NCI-H2029 (cell line): ENCODE data around the gene WFIKKN2.
"Not testable (repeated sequence)": the region's sequence is repeated elsewhere in the genome, so short reads cannot be mapped to it uniquely, and the experiment has no call there.

ENCODE experiments used
- DNase-seq: peaks from one replicate; lab custom pipeline; 2025; lab: John Stamatoyannopoulos, UW

The WFIKKN2 gene

GRCh38 chr17:50875074-50875473 is 39.7 kb downstream of the WFIKKN2 start:
- DNase-seq, result no peak

- not testable (repeated sequence) for DNase-seq
These were observed 41.7 kb downstream of the WFIKKN2 start for GRCh38 chr17:50877042-50877441.

DNA sequence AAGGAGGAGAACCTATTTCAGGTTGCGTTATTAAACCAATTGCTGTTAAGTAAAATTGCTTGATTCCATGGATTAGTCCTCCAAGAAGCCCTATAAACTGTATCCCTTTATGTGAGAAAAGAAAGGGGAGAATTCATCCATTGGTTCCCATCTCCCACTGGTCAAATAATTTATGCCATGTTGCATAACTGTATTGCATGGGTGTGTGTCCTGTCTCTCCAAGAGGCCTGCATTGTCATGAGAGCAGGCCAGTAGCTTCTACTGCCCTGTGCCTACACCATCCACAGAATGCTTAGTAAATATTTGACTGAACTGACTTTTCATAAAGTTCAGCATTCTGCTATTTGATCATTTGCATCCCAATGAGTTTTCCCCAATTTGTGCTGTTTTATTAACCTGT is 42.5 kb downstream of the WFIKKN2 start:
- no peak for DNase-seq

- no peak for DNase-seq
These were observed 43.7 kb downstream of the WFIKKN2 start for GRCh38 chr17:50879086-50879485.

- DNase-seq, result no peak
These were observed 45.8 kb downstream of the WFIKKN2 start for GRCh38 chr17:50881182-50881581.

GRCh38 chr17:50882851-50883250 is 47.5 kb downstream of the WFIKKN2 start:
- no peak for DNase-seq

DNA sequence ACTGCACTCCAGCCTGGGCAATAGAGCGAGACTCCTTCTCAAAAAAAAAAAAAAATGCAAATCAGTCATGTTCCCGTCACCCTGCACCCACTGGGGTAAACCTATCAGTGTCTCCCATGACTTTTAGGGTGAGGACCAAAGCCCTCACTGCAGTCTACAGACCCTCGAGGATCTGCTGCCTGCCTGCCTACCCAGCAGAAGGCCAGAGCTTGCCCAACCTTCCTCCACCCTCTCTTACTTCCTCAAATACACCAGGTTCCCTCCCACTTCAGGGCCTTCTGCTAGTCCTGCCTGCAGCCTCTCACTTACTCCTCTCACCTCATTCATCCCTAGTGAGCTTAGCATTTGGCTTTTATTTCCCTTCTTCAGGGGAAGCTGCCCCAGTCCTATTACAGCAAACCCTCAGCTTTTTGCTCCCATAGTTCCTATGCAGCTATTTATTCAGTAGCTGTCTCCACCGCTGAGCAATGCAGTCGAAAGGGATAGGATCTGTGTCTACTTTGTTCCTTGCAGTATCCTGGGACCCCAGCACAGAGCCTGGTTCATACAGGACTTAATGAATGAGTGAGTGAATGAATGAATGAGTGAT is 48.6 kb downstream of the WFIKKN2 start:
- DNase-seq, result no peak

- DNase-seq, result no peak
These were observed 49.3 kb downstream of the WFIKKN2 start for GRCh38 chr17:50884439-50885311.

GRCh38 chr17:50887705-50888245 is 52.4 kb downstream of the WFIKKN2 start:
- DNase-seq, result no peak

DNA sequence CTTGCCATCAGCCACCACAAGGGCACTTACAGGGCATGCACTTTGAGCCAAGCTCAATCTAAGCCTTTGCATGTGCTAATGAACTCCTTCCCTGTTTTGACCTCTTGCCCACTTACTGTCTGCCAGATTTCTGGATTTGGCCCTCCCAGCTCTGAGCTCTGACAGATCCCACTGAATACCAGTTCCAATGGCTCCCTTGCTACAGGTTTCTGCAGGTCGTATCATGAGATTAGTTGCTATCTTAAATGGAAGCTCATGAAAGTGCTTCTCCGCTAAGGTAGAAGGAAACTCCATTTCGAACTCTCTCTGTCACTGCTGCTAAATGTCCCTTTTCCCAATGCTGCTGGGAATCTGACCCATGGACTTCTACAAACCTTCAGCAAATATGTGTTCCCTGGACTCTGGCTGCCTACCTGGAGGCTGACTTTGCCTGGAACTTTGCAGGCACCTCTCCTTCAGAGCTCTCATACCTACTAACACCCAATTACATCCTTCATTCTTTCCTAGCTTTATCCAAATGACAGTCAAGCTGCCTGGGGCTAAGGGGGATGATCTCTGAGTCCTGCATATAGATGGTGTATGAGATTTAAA is 54.2 kb downstream of the WFIKKN2 start:
- no peak for DNase-seq

GRCh38 chr17:50890675-50891516 is 55.5 kb downstream of the WFIKKN2 start:
- no peak for DNase-seq

DNA sequence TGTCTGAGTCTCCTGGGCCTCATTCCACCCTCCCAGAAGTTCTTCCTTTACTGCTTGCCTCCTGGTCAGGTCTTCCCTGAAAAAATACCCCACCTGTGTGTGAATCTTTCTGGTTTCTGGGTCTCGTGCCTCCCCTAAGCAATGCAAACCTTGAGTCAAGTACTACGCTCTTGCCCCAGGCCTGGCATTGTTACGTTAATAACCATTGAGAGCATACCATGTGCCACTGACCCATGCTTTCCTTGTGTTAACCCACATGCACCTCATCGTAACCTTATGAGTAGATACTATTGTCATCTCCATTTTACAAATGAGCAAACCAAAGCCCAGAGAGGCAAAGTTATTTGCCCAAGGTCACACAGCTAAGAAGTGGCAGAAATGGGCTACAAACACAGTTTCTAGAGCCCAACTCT is 56.2 kb downstream of the WFIKKN2 start:
- DNase-seq, result no peak
